Keratinocyte (primary cell): ENCODE measurements around the gene MACF1. TPM values are rescaled to one million over a fixed set of nuclear protein-coding genes. Genes with fewer than 3 reads are reported as not detected.

ENCODE experiments used
- DNase-seq: peaks from one replicate; pipeline ENCODE4 v3.0.0-alpha.2; 2011; ENCODE audit warnings: low read depth, missing footprints, low spot score
- FAIRE-seq: peaks from 2 replicates; lab custom pipeline; 2011; peaks lifted over from hg19 to GRCh38; lab: Jason Lieb, UNC
- H2AFZ ChIP-seq: 2 replicates; pipeline ENCODE4 v1.6.0; 2012; ENCODE audit warnings: low read length, control low read depth, inconsistent platforms; ENCODE audit not compliant: control insufficient read depth
- H3K27ac ChIP-seq: 2 replicates; pipeline ENCODE4 v1.5.1; 2011; ENCODE audit warnings: low read length; ENCODE audit not compliant: control insufficient read depth, insufficient read depth
- H3K27me3 ChIP-seq: 3 replicates; pipeline ENCODE4 v1.6.0; 2011; ENCODE audit warnings: low read length; ENCODE audit not compliant: control insufficient read depth, insufficient read depth; ENCODE audit errors: extremely low read depth
- H3K36me3 ChIP-seq, 2 experiments: 2 replicates in 1 of 2; 3 replicates in 1 of 2; pipeline ENCODE4 v1.5.1; 2011; ENCODE audit warnings: low read length in 2 of 2, mild to moderate bottlenecking in 1 of 2; ENCODE audit not compliant: control insufficient read depth in 2 of 2, insufficient read depth in 2 of 2; ENCODE audit errors: extremely low read depth in 1 of 2
- H3K4me1 ChIP-seq: 3 replicates; pipeline ENCODE4 v1.5.1; 2011; ENCODE audit warnings: low read length; ENCODE audit not compliant: control insufficient read depth, insufficient read depth; ENCODE audit errors: extremely low read depth
- H3K4me2 ChIP-seq: 3 replicates; pipeline ENCODE4 v1.6.0; 2011; ENCODE audit warnings: low read depth, low read length; ENCODE audit not compliant: control insufficient read depth, insufficient read depth; ENCODE audit errors: extremely low read depth
- H3K4me3 ChIP-seq, 3 experiments: fragments of 200-600 bp in 1 of 3; sonication (generic) in 1 of 3; 2 replicates in 2 of 3; 3 replicates in 1 of 3; pipeline ENCODE4 v1.5.1; 2011 to 2016; ENCODE audit warnings: low read length in 3 of 3, mild to moderate bottlenecking in 3 of 3, control low read depth in 2 of 3, inconsistent platforms in 1 of 3, low read depth in 1 of 3, mixed read lengths in 1 of 3, mixed run types in 1 of 3, moderate library complexity in 1 of 3; ENCODE audit not compliant: control insufficient read depth in 2 of 3, insufficient read depth in 2 of 3; ENCODE audit errors: extremely low read depth in 1 of 3
- H3K79me2 ChIP-seq: 2 replicates; pipeline ENCODE4 v1.6.0; 2012; ENCODE audit warnings: low read length; ENCODE audit not compliant: control insufficient read depth, insufficient read depth
- H3K9ac ChIP-seq: 3 replicates; pipeline ENCODE4 v1.6.0; 2011; ENCODE audit warnings: low read length; ENCODE audit not compliant: control insufficient read depth, insufficient read depth; ENCODE audit errors: extremely low read depth
- H3K9me1 ChIP-seq: 3 replicates; pipeline ENCODE4 v1.6.0; 2011; ENCODE audit warnings: low read length; ENCODE audit not compliant: control insufficient read depth, insufficient read depth; ENCODE audit errors: extremely low read depth
- H3K9me3 ChIP-seq: 2 replicates; pipeline ENCODE4 v1.5.1; 2012; ENCODE audit warnings: low read depth, low read length; ENCODE audit not compliant: control insufficient read depth
- H4K20me1 ChIP-seq: 3 replicates; pipeline ENCODE4 v1.6.0; 2011; ENCODE audit warnings: low read length; ENCODE audit not compliant: control insufficient read depth, insufficient read depth; ENCODE audit errors: extremely low read depth
- EZH2 ChIP-seq: IDR thresholded peaks from one replicate; pipeline ENCODE4 v1.6.1; 2012; ENCODE audit warnings: inconsistent platforms, mild to moderate bottlenecking, low read length, moderate library complexity
- dilution Hi-C: fragments of 300-500 bp; cut with MboI; formaldehyde crosslinking; loops from one replicate; pipeline ENCODE4 v1.7.0; 2020; ENCODE audit warnings: low sequenced_read_pairs; ENCODE audit not compliant: extremely low pct_ligation_motif_present
- polyA plus RNA-seq, 5 experiments: library from polyadenylated mRNA; depleted of rRNA in 3 of 5; stranded (reverse) in 3 of 5; stranded (forward) in 1 of 5; unstranded in 1 of 5; fragments of >200 nt; gene quantifications; 1 replicate in 1 of 5; 2 replicates in 3 of 5; 3 replicates in 1 of 5; pipeline versions ENCODE4 v1.2.1 to v1.2.3, GENCODE V29; 2011 to 2012; ENCODE audit warnings: missing spikeins in 2 of 5, low read depth in 1 of 5, low replicate concordance in 1 of 5
- TF ChIP-seq, protein P1 (sequence below), 3 experiments: IDR thresholded peaks in 1 of 3; conservative IDR thresholded peaks in 1 of 3; optimal IDR thresholded peaks in 1 of 3; 2 replicates in 2 of 3; 3 replicates in 1 of 3; pipeline versions ENCODE3 to v1.5.1; 2011; ENCODE audit warnings: low read length in 3 of 3, mild to moderate bottlenecking in 3 of 3, moderate library complexity in 2 of 3, control low read depth in 1 of 3, inconsistent platforms in 1 of 3; ENCODE audit not compliant: insufficient read depth in 2 of 3; ENCODE audit errors: extremely low read depth in 1 of 3

MACF1 gene
- polyA plus RNA-seq, 1 donor (not counting 4 experiments of a cell fraction or from before 2014, with no cell fraction given): 111 TPM

- no peak for TF ChIP-seq EZH2
- TF ChIP-seq, protein P1, sequence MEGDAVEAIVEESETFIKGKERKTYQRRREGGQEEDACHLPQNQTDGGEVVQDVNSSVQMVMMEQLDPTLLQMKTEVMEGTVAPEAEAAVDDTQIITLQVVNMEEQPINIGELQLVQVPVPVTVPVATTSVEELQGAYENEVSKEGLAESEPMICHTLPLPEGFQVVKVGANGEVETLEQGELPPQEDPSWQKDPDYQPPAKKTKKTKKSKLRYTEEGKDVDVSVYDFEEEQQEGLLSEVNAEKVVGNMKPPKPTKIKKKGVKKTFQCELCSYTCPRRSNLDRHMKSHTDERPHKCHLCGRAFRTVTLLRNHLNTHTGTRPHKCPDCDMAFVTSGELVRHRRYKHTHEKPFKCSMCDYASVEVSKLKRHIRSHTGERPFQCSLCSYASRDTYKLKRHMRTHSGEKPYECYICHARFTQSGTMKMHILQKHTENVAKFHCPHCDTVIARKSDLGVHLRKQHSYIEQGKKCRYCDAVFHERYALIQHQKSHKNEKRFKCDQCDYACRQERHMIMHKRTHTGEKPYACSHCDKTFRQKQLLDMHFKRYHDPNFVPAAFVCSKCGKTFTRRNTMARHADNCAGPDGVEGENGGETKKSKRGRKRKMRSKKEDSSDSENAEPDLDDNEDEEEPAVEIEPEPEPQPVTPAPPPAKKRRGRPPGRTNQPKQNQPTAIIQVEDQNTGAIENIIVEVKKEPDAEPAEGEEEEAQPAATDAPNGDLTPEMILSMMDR (optimal IDR thresholded peaks at IDR 0.05 in 1 of 3, IDR thresholded peaks at IDR 0.05 in 1 of 3, conservative IDR thresholded peaks at IDR 0.05 in 1 of 3; ENCODE audit: extremely low read depth in 1 of 3, insufficient read depth in 2 of 3, low read length in 3 of 3): no peak
- Histone ChIP-seq H3K9ac (no peak overlapping the region), H3K9me3 (no peaks in the 10 kb centered on the region), H4K20me1 (no peaks in the 10 kb centered on the region), H2AFZ (no peak overlapping the region), H3K36me3 (peaks cover 31 to 44% of the 10 kb centered on the region in 2 experiments), H3K9me1 (no peaks in the 10 kb centered on the region), H3K27me3 (no peaks in the 10 kb centered on the region), H3K4me2 (no peak overlapping the region), H3K4me3 (no peak overlapping the region), H3K27ac (no peak overlapping the region), H3K4me1 (no peaks in the 10 kb centered on the region), H3K79me2 (no peaks in the 10 kb centered on the region)
- dilution Hi-C loops: no loop called here
- no peak for DNase-seq
- FAIRE-seq: no peak
These were observed 157.0 kb downstream of the MACF1 start for GRCh38 chr1:39361446-39361845.

GRCh38 chr1:39363267-39363666 lies 158.8 kb downstream of the MACF1 start:
- no peak overlapping the region for H3K4me2 ChIP-seq
- no peaks in the 10 kb centered on the region for H4K20me1 ChIP-seq
- H3K27ac ChIP-seq: no peak overlapping the region
- no peak overlapping the region for H3K9ac ChIP-seq
- H3K36me3 ChIP-seq: peaks cover 25 to 35% of the 10 kb centered on the region in 2 experiments
- no peaks in the 10 kb centered on the region for H3K27me3 ChIP-seq
- H3K4me1 ChIP-seq: no peaks in the 10 kb centered on the region
- no peaks in the 10 kb centered on the region for H3K79me2 ChIP-seq
- H2AFZ ChIP-seq: no peak overlapping the region
- no peak overlapping the region for H3K4me3 ChIP-seq
- H3K9me3 ChIP-seq: no peaks in the 10 kb centered on the region
- no peaks in the 10 kb centered on the region for H3K9me1 ChIP-seq
- dilution Hi-C loops: no loop called here
- TF ChIP-seq, protein P1 (optimal IDR thresholded peaks at IDR 0.05 in 1 of 3, IDR thresholded peaks at IDR 0.05 in 1 of 3, conservative IDR thresholded peaks at IDR 0.05 in 1 of 3; ENCODE audit: extremely low read depth in 1 of 3, insufficient read depth in 2 of 3, low read length in 3 of 3): no peak
- no peak for TF ChIP-seq EZH2
- FAIRE-seq (no peak), DNase-seq (no peak)
